Measurements from ENCODE around the gene KDF1. TPM values are rescaled to one million over a fixed set of nuclear protein-coding genes. Genes with fewer than 3 reads are reported as not detected.

Gene KDF1
- total RNA-seq, 1 donor from 2014 or later: 26.1 TPM

GRCh38 chr1:26915204-26915842 is 44.9 kb downstream of the KDF1 start:
- H3K4me1 Mint-ChIP-seq (ENCODE audit: low read depth): peaks cover 50% of the 10 kb centered on the region
- no peaks in the 10 kb centered on the region for H3K27me3 Mint-ChIP-seq
- no peak for DNase-seq (ENCODE audit: low spot score, unreplicated experiment)
- H3K9me3 Mint-ChIP-seq (ENCODE audit: low read depth): no peaks in the 10 kb centered on the region
- H3K4me3 Mint-ChIP-seq (ENCODE audit: low read depth): no peak overlapping the region
- H3K36me3 Mint-ChIP-seq (ENCODE audit: insufficient read depth): no peaks in the 10 kb centered on the region
- H3K27ac Mint-ChIP-seq: peak overlapping the region; percentile 81
- TF ChIP-seq, protein P1, sequence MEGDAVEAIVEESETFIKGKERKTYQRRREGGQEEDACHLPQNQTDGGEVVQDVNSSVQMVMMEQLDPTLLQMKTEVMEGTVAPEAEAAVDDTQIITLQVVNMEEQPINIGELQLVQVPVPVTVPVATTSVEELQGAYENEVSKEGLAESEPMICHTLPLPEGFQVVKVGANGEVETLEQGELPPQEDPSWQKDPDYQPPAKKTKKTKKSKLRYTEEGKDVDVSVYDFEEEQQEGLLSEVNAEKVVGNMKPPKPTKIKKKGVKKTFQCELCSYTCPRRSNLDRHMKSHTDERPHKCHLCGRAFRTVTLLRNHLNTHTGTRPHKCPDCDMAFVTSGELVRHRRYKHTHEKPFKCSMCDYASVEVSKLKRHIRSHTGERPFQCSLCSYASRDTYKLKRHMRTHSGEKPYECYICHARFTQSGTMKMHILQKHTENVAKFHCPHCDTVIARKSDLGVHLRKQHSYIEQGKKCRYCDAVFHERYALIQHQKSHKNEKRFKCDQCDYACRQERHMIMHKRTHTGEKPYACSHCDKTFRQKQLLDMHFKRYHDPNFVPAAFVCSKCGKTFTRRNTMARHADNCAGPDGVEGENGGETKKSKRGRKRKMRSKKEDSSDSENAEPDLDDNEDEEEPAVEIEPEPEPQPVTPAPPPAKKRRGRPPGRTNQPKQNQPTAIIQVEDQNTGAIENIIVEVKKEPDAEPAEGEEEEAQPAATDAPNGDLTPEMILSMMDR (IDR thresholded peaks at IDR 0.05; ENCODE audit: unreplicated experiment): no peak

GRCh38 chr1:26913754-26914619 is 46.3 kb downstream of the KDF1 start, which contains the start of gene NR0B2:
Gene NR0B2 (minus strand): TSS chr1:26913975. CDS start chr1:26913940, 35 bp downstream.
- Mint-ChIP-seq H3K27ac (peak within 1 kb of the TSS; percentile 98), H3K36me3 (ENCODE audit: insufficient read depth) (no peaks in the 10 kb centered on the region), H3K9me3 (ENCODE audit: low read depth) (no peaks in the 10 kb centered on the region), H3K4me1 (ENCODE audit: low read depth) (peaks cover 59% of the 10 kb centered on the region), H3K27me3 (no peaks in the 10 kb centered on the region), H3K4me3 (ENCODE audit: low read depth) (peak within 1 kb of the TSS; percentile 75)
- DNase-seq (ENCODE audit: low spot score, unreplicated experiment): peak; percentile 71
- TF ChIP-seq, protein P1 (IDR thresholded peaks at IDR 0.05; ENCODE audit: unreplicated experiment): no peak

- no peak for DNase-seq (ENCODE audit: low spot score, unreplicated experiment)
- Mint-ChIP-seq H3K27me3 (no peaks in the 10 kb centered on the region), H3K4me1 (ENCODE audit: low read depth) (peaks cover 59% of the 10 kb centered on the region), H3K9me3 (ENCODE audit: low read depth) (no peaks in the 10 kb centered on the region), H3K4me3 (ENCODE audit: low read depth) (peak overlapping the region; percentile 75), H3K36me3 (ENCODE audit: insufficient read depth) (no peaks in the 10 kb centered on the region), H3K27ac (peak overlapping the region; percentile 98)
- TF ChIP-seq, protein P1 (IDR thresholded peaks at IDR 0.05; ENCODE audit: unreplicated experiment): no peak
Observed at GRCh38 chr1:26913389-26913753, 46.9 kb downstream of the KDF1 start.

- Mint-ChIP-seq H3K4me3 (ENCODE audit: low read depth) (peak overlapping the region; percentile 75), H3K36me3 (ENCODE audit: insufficient read depth) (no peaks in the 10 kb centered on the region), H3K27me3 (no peaks in the 10 kb centered on the region), H3K9me3 (ENCODE audit: low read depth) (no peaks in the 10 kb centered on the region), H3K4me1 (ENCODE audit: low read depth) (peaks cover 62% of the 10 kb centered on the region), H3K27ac (peak overlapping the region; percentile 88)
- no peak for DNase-seq (ENCODE audit: low spot score, unreplicated experiment)
- TF ChIP-seq, protein P1 (IDR thresholded peaks at IDR 0.05; ENCODE audit: unreplicated experiment): no peak
Observed at GRCh38 chr1:26912147-26912490, 48.1 kb downstream of the KDF1 start.

DNA sequence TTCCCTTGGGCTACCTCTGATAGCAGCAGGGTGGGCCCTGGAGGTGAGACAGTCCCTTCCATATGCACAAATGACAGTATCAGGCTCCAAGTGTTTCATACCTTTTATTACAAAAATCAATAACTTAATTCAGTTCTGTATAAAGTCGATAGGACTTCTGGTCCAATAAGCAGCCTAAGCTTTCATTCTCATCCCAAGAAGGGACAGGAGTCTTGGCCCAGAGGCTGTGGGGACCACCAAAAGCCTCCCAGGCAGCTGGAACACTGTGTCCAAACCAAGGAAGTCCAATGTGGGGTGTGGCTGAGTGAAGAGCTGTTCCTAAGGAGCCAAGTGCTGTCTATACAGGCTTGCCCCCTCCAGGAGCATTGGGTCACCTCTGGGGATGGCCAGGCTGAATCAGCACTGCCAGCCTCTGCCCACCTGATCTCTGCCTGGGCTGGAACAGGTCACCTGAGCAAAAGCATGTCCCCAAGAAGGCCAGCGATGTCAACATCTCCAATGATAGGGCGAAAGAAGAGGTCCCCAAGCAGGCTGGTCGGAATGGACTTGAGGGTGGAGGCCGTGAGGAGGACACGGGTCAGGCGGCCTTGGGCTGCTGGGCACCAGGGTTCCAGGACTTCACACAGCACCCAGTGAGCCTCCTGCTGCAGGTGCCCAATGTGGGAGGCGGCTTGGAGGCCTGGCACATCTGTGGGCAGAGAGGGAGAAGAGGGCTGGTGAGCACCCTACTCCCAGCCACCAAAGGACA is 48.7 kb downstream of the KDF1 start:
- TF ChIP-seq, protein P1 (IDR thresholded peaks at IDR 0.05; ENCODE audit: unreplicated experiment): no peak
- H3K27ac Mint-ChIP-seq: peak overlapping the region; percentile 63
- H3K36me3 Mint-ChIP-seq (ENCODE audit: insufficient read depth): no peaks in the 10 kb centered on the region
- H3K27me3 Mint-ChIP-seq: no peaks in the 10 kb centered on the region
- H3K4me1 Mint-ChIP-seq (ENCODE audit: low read depth): peaks cover 59% of the 10 kb centered on the region
- no peaks in the 10 kb centered on the region for H3K9me3 Mint-ChIP-seq (ENCODE audit: low read depth)
- peak overlapping the region; percentile 75 for H3K4me3 Mint-ChIP-seq (ENCODE audit: low read depth)
- DNase-seq (ENCODE audit: low spot score, unreplicated experiment): no peak
